Coronary artery (tissue), 2 donors: ENCODE measurements around the gene SPTBN5.

Source experiments
- DNase-seq: peaks from one replicate; pipeline ENCODE4 v3.0.0-alpha.2; 2017; ENCODE audit warnings: low spot score
- H3K27ac ChIP-seq, 2 donors: fragments of 200-600 bp; sonication (generic); one replicate each; pipeline ENCODE4 v1.5.1; 2016 to 2019
- H3K4me3 ChIP-seq: fragments of 200-600 bp; sonication (generic); 2 replicates; pipeline ENCODE4 v1.5.1; 2016; ENCODE audit warnings: mild to moderate bottlenecking, moderate library complexity
- CTCF ChIP-seq: fragments of 200-600 bp; sonication (generic); IDR thresholded peaks from one replicate; pipeline ENCODE4 v1.5.1; 2019; ENCODE audit warnings: antibody characterized with exemption

Gene SPTBN5

GRCh38 chr15:41913256-41913655 is 19.4 kb upstream of the SPTBN5 start:
- Histone ChIP-seq H3K4me3 (no peak overlapping the region), H3K27ac (no peak overlapping the region)
- TF ChIP-seq CTCF, result no peak
- DNase-seq, result no peak

GRCh38 chr15:41911691-41912345 is 18.0 kb upstream of the SPTBN5 start:
- no peak for DNase-seq
- H3K27ac ChIP-seq, result peak overlapping the region in 1 of 2 donors; percentile 28
- H3K4me3 ChIP-seq, result no peak overlapping the region
- no peak for TF ChIP-seq CTCF

- Histone ChIP-seq H3K4me3 (no peak overlapping the region), H3K27ac (no peak overlapping the region)
- TF ChIP-seq CTCF, result no peak
- no peak for DNase-seq
Measured at GRCh38 chr15:41908736-41909461, 15.0 kb upstream of the SPTBN5 start.

- H3K4me3 ChIP-seq, result no peak overlapping the region
- H3K27ac ChIP-seq, result peak overlapping the region in 1 of 2 donors; percentile 54
- DNase-seq, result no peak
- TF ChIP-seq CTCF, result no peak
Measured at GRCh38 chr15:41907141-41907540, 13.3 kb upstream of the SPTBN5 start.

- no peak overlapping the region for H3K4me3 ChIP-seq
- no peak for DNase-seq
- H3K27ac ChIP-seq, result peak overlapping the region in 1 of 2 donors; percentile 54
- no peak for TF ChIP-seq CTCF
Measured at GRCh38 chr15:41906608-41907007, 12.8 kb upstream of the SPTBN5 start.

- Histone ChIP-seq H3K27ac (no peak overlapping the region), H3K4me3 (no peak overlapping the region)
- TF ChIP-seq CTCF, result no peak
- DNase-seq, result no peak
Measured at GRCh38 chr15:41905036-41905793, 11.4 kb upstream of the SPTBN5 start.
